GM12801 (cell line): ENCODE results near the gene PIR.

ENCODE experiments used
- CTCF ChIP-seq: IDR thresholded peaks from one replicate; pipeline ENCODE4 v1.5.1; 2011; ENCODE audit warnings: control low read depth; ENCODE audit not compliant: insufficient read length; ENCODE audit errors: extremely low read depth

The PIR gene

DNA sequence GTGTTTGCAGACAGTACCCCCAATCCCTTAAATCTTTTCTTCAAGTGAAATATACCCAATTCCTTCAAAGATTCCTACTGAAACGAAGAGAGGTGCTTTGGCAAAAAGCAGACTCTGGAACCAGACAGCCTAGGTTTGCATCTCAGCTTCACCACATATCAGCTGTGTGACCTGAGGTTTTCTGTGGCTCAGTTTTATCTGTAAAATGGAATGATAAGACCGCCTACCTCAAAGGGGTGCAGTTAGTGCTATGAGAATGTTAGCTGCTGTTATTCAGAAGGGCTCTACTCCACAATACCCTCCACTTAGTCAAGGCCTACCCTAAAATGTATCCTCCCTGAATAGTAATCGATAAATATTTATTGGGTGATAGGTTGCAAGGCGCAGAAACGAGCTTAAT lies 664 bp downstream of the PIR start:
- no peak for TF ChIP-seq CTCF

GRCh38 chrX:15483891-15484290 lies 9.2 kb downstream of the PIR start:
- no peak for TF ChIP-seq CTCF

GRCh38 chrX:15475486-15475885 lies 17.6 kb downstream of the PIR start:
- no peak for TF ChIP-seq CTCF

- TF ChIP-seq CTCF = no peak
Observed at GRCh38 chrX:15475021-15475420, 18.1 kb downstream of the PIR start.

DNA sequence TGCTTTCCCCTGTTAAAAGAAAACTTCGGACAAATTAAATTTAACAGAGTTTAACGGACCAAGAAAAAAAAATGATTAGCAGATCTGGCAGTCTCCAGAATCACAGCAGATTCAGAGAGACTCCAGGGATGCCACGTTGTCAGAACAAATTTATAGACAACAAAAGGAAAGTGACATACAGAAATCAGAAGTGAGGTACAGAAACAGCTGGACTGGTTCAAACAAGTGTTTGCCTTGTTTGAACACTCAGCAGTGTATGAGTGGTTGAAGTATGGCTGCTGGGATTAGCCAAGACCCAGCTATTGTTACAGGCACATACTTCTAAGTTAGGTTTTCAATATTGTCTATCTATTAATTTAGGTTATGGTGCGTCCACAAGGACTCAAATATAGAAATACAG lies 19.1 kb downstream of the PIR start:
- no peak for TF ChIP-seq CTCF

DNA sequence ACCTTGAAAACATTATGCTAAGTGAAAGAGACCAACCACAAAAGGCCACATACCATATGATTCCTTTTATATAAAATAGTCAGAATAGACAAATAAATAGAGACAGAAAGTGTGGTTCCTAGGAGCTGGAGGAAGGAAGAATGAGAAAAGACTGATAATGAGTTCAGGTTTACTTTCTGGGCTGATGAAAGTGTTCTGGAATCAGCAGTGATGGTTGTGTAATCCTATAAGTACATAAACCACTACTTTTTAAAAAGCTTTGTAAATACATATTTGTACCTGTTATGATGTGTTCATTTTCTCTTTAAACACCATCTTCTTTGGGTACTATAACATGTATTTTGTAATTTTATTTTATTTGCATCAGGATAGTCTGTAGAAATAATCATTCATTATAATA lies 20.6 kb downstream of the PIR start:
- TF ChIP-seq CTCF = no peak

- no peak for TF ChIP-seq CTCF
Observed at GRCh38 chrX:15471028-15471427, 22.1 kb downstream of the PIR start.

DNA sequence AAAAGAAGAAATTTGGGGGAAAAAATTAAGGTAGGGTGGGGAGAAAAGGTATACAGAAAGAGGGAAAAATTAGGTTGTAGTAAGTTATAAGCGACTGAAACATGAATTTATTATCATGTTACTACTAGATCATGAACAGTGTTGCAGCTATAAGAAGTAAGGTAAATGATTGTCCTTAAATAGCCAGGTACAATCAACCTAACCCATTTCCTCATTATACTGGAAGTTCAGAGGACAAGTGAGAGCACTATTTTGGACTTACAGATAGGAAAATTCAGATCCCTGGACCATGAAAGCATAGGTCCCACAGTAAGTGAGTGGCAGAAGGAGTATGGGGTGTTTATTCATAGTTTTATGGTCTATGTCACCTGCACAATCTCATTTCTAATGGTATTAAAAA lies 23.5 kb downstream of the PIR start:
- no peak for TF ChIP-seq CTCF
